ENCODE results near the gene EHF. TPM values are rescaled to one million over a fixed set of nuclear protein-coding genes. Genes with fewer than 3 reads are reported as not detected.
"Not testable (repeated sequence)": the region's sequence is repeated elsewhere in the genome, so short reads cannot be mapped to it uniquely, and the experiment has no call there.

The EHF gene
- total RNA-seq, 1 donor from 2014 or later = not detected

- TF ChIP-seq, protein P1, sequence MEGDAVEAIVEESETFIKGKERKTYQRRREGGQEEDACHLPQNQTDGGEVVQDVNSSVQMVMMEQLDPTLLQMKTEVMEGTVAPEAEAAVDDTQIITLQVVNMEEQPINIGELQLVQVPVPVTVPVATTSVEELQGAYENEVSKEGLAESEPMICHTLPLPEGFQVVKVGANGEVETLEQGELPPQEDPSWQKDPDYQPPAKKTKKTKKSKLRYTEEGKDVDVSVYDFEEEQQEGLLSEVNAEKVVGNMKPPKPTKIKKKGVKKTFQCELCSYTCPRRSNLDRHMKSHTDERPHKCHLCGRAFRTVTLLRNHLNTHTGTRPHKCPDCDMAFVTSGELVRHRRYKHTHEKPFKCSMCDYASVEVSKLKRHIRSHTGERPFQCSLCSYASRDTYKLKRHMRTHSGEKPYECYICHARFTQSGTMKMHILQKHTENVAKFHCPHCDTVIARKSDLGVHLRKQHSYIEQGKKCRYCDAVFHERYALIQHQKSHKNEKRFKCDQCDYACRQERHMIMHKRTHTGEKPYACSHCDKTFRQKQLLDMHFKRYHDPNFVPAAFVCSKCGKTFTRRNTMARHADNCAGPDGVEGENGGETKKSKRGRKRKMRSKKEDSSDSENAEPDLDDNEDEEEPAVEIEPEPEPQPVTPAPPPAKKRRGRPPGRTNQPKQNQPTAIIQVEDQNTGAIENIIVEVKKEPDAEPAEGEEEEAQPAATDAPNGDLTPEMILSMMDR (IDR thresholded peaks at IDR 0.05; ENCODE audit: unreplicated experiment) = no peak
- no peaks in the 10 kb centered on the region for H3K9me3 Mint-ChIP-seq (ENCODE audit: unreplicated experiment)
- no peak overlapping the region for H3K4me3 Mint-ChIP-seq (ENCODE audit: unreplicated experiment)
- no peaks in the 10 kb centered on the region for H3K27me3 Mint-ChIP-seq (ENCODE audit: unreplicated experiment)
- H3K27ac Mint-ChIP-seq (ENCODE audit: unreplicated experiment) = no peak overlapping the region
- DNase-seq (ENCODE audit: low spot score) = no peak
- no peaks in the 10 kb centered on the region for H3K36me3 Mint-ChIP-seq (ENCODE audit: low read depth, unreplicated experiment)
- no peaks in the 10 kb centered on the region for H3K4me1 Mint-ChIP-seq (ENCODE audit: unreplicated experiment)
Measured at GRCh38 chr11:34685864-34686263, 65.0 kb downstream of the EHF start.

DNA sequence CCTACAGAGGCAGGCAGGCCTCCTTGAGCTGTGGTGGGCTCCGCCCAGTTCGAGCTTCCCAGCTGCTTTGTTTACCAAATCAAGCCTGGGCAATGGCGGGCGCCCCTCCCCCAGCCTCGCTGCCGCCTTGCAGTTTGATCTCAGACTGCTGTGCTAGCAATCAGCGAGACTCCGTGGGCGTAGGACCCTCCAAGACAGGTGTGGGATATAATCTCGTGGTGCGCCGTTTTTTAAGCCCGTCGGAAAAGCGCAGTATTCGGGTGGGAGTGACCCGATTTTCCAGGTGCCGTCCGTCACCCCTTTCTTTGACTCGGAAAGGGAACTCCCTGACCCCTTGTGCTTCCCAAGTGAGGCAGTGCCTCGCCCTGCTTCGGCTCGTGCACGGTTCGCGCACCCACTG lies 71.4 kb downstream of the EHF start:
- H3K27me3 Mint-ChIP-seq (ENCODE audit: unreplicated experiment); H3K4me1 Mint-ChIP-seq (ENCODE audit: unreplicated experiment); H3K36me3 Mint-ChIP-seq (ENCODE audit: low read depth, unreplicated experiment); H3K9me3 Mint-ChIP-seq (ENCODE audit: unreplicated experiment): not testable (repeated sequence)
- Mint-ChIP-seq H3K27ac (ENCODE audit: unreplicated experiment) (peak overlapping the region; percentile 91), H3K4me3 (ENCODE audit: unreplicated experiment) (peak overlapping the region; percentile 88)
- DNase-seq (ENCODE audit: low spot score) = peak; percentile 9

GRCh38 chr11:34696862-34697261 lies 76.0 kb downstream of the EHF start:
- Mint-ChIP-seq H3K4me3 (ENCODE audit: unreplicated experiment) (no peak overlapping the region), H3K36me3 (ENCODE audit: low read depth, unreplicated experiment) (peaks cover 2% of the 10 kb centered on the region), H3K4me1 (ENCODE audit: unreplicated experiment) (no peaks in the 10 kb centered on the region), H3K27me3 (ENCODE audit: unreplicated experiment) (no peaks in the 10 kb centered on the region), H3K27ac (ENCODE audit: unreplicated experiment) (no peak overlapping the region), H3K9me3 (ENCODE audit: unreplicated experiment) (no peaks in the 10 kb centered on the region)
- DNase-seq (ENCODE audit: low spot score) = no peak
- TF ChIP-seq, protein P1 (IDR thresholded peaks at IDR 0.05; ENCODE audit: unreplicated experiment) = no peak

DNA sequence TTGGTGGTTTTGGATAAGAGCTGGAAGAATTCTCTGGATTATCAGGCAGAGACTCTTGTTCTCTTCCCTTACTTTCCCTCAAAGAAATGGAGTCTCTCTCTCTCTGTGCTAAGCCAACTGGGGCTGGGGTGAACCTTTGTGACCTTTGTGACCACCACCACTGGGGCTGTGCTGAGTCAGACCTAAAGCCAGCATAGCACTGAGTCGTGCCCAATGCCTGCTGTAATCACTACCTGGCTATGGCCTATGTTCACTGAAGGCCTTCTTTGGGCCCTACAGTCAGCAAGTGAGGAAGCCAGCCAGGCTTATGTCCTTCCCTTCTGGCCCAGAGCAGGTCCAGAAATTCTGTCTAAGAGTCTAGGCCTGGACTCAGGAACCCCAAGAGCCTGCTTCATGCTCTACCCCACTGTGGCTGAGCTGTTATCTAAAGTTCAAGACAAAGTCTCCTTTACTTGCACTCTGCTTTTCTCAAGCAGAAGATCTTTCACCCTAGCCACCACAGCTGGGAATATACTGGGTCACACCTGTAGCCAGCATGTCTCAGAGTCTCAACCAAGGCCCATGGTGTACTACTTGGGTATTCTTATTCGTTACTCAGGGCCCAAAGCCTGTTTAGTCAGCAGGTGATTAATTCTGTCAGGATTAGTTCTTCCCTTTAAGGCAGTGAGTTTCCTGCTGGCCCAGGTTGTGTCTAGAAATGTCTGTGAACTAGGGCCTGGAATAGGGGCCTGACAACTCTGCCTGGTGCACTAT lies 86.0 kb downstream of the EHF start:
- Mint-ChIP-seq H3K4me3 (ENCODE audit: unreplicated experiment) (no peak overlapping the region), H3K4me1 (ENCODE audit: unreplicated experiment) (no peaks in the 10 kb centered on the region), H3K27me3 (ENCODE audit: unreplicated experiment) (no peaks in the 10 kb centered on the region), H3K36me3 (ENCODE audit: low read depth, unreplicated experiment) (peaks cover 31% of the 10 kb centered on the region), H3K27ac (ENCODE audit: unreplicated experiment) (no peak overlapping the region), H3K9me3 (ENCODE audit: unreplicated experiment) (no peaks in the 10 kb centered on the region)
- no peak for DNase-seq (ENCODE audit: low spot score)
- TF ChIP-seq, protein P1 (IDR thresholded peaks at IDR 0.05; ENCODE audit: unreplicated experiment) = no peak

DNA sequence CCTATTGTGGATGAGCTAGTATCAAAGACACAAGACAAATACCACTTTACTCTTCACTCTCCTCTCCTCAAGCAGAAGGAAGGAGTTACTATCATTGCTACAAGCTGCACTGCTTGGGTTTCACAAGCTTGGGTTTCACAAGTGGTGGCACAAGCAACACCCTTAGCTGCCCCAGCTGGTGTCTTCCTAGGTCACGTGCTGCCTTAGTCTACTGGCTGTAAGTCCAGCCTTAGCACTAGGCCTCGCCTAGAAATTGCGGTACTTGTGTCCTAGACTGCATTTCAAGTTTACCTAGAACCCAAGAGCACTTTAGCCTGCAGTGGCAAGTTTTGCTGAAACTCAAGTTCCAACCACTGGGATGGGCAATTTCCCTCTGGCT lies 86.6 kb downstream of the EHF start:
- Mint-ChIP-seq H3K27ac (ENCODE audit: unreplicated experiment) (no peak overlapping the region), H3K9me3 (ENCODE audit: unreplicated experiment) (peaks cover 5% of the 10 kb centered on the region), H3K4me3 (ENCODE audit: unreplicated experiment) (no peak overlapping the region), H3K4me1 (ENCODE audit: unreplicated experiment) (no peaks in the 10 kb centered on the region), H3K36me3 (ENCODE audit: low read depth, unreplicated experiment) (peaks cover 34% of the 10 kb centered on the region), H3K27me3 (ENCODE audit: unreplicated experiment) (no peaks in the 10 kb centered on the region)
- TF ChIP-seq, protein P1 (IDR thresholded peaks at IDR 0.05; ENCODE audit: unreplicated experiment) = no peak
- no peak for DNase-seq (ENCODE audit: low spot score)

Other genes with a start within 250 kb of the EHF start
- 30.2 TPM for gene CAT, start 182.2 kb upstream of the EHF start, total RNA-seq (ENCODE audit: unreplicated experiment)
- gene ELF5, start 107.3 kb upstream of the EHF start, total RNA-seq (ENCODE audit: unreplicated experiment) = not detected

Measured in endothelial cell (in vitro differentiated cells).